HCT116 (cell line): ENCODE data around the gene PRKCA. TPM values are rescaled to one million over a fixed set of nuclear protein-coding genes. Genes with fewer than 3 reads are reported as not detected.

Experiments
- ATAC-seq: fragments of 200-7000 bp; cut with Tn5 transposase; 2 replicates; pipeline ENCODE4 v1.9.1; 2020; ENCODE audit warnings: mild to moderate bottlenecking, moderate library complexity
- BruUV-seq: library from RNA; stranded (reverse); fragments of 400-500 nt; replicated peaks from 2 replicates; lab custom pipeline; 2021; lab: Mats Ljungman, UMichigan
- CTCF ChIA-PET: fragments of 300-600 bp; sonication (Branson Sonifier 250); formaldehyde crosslinking; loops from one replicate; lab custom pipeline; 2021; ENCODE audit warnings: antibody characterized with exemption; lab: Charles Lee
- POLR2A ChIA-PET: fragments of 300-600, 350-600 bp; sonication (Branson Sonifier 250); formaldehyde crosslinking; loops from one replicate; lab custom pipeline; 2021; ENCODE audit warnings: antibody characterized with exemption; lab: Charles Lee
- RAD21 ChIA-PET, 2 experiments: fragments of 300-600 bp; sonication (Branson Sonifier 250); formaldehyde crosslinking; loops; one replicate each; lab custom pipeline; 2023; ENCODE audit warnings: low total read pairs in 2 of 2; ENCODE audit not compliant: uncharacterized antibody in 2 of 2, unreplicated experiment in 2 of 2, low non-redundant PET in 1 of 2; lab: Charles Lee
- DNase-seq: peaks from one replicate; pipeline ENCODE4 v3.0.0-alpha.2; 2010; ENCODE audit warnings: low read depth, low spot score
- H2AFZ ChIP-seq: fragments of 200-600 bp; shearing (Covaris generic), sonication (generic); 2 replicates; pipeline ENCODE4 v1.6.1; 2017; ENCODE audit warnings: low read depth, mixed run types, mixed read lengths, antibody characterized with exemption, low read length; ENCODE audit not compliant: poor library complexity, severe bottlenecking
- H3K27ac ChIP-seq: 2 replicates; pipeline ENCODE4 v1.5.1; 2012; ENCODE audit warnings: low read depth, low read length
- H3K27me3 ChIP-seq: fragments of 200-600 bp; sonication (generic); 2 replicates; pipeline ENCODE4 v1.6.1; 2016; ENCODE audit warnings: mixed run types, low read length, mixed read lengths; ENCODE audit not compliant: insufficient read depth
- H3K36me3 ChIP-seq, 2 experiments: fragments of 200-500 bp in 1 of 2; fragments of 200-600 bp in 1 of 2; sonication (Bioruptor generic) in 1 of 2; sonication (generic) in 1 of 2; 2 replicates each; pipeline versions ENCODE4 v1.5.1 to v1.6.1; 2014 to 2016; ENCODE audit warnings: low read length in 2 of 2, inconsistent platforms in 1 of 2, mixed read lengths in 1 of 2, mixed run types in 1 of 2; ENCODE audit not compliant: insufficient read depth in 2 of 2, control insufficient read depth in 1 of 2
- H3K4me1 ChIP-seq, 2 experiments: fragments of 200-600 bp in 1 of 2; sonication (generic) in 1 of 2; 2 replicates each; pipeline versions ENCODE4 v1.5.1 to v1.6.1; 2012 to 2017; ENCODE audit warnings: low read length in 2 of 2, inconsistent platforms in 1 of 2, mild to moderate bottlenecking in 1 of 2, mixed read lengths in 1 of 2, mixed run types in 1 of 2, moderate library complexity in 1 of 2; ENCODE audit not compliant: insufficient read depth in 2 of 2, control insufficient read depth in 1 of 2
- H3K4me2 ChIP-seq: fragments of 200-600 bp; sonication (generic); 2 replicates; pipeline ENCODE4 v1.6.1; 2017; ENCODE audit warnings: mixed run types, low read length, mixed read lengths
- H3K4me3 ChIP-seq, 2 experiments: fragments of 200-600 bp in 1 of 2; sonication (generic) in 1 of 2; replicated peaks in 1 of 2; 2 replicates each; pipeline ENCODE4 v1.5.1; 2011 to 2016; ENCODE audit warnings: low read length in 2 of 2, control low read depth in 1 of 2, low read depth in 1 of 2, mild to moderate bottlenecking in 1 of 2, mixed read lengths in 1 of 2, mixed run types in 1 of 2
- H3K79me2 ChIP-seq: fragments of 200-600 bp; sonication (generic); 2 replicates; pipeline ENCODE4 v1.6.1; 2017; ENCODE audit warnings: mild to moderate bottlenecking, mixed run types, low read length, moderate library complexity, mixed read lengths; ENCODE audit not compliant: insufficient read depth
- H3K9ac ChIP-seq: fragments of 200-600 bp; sonication (generic); 2 replicates; pipeline ENCODE4 v1.6.1; 2016; ENCODE audit warnings: low read length, mixed read lengths
- H3K9me2 ChIP-seq: fragments of 200-600 bp; sonication (generic), shearing (Covaris generic); 2 replicates; pipeline ENCODE4 v1.6.1; 2017; ENCODE audit warnings: mixed run types, mild to moderate bottlenecking, moderate library complexity; ENCODE audit not compliant: insufficient read depth
- H3K9me3 ChIP-seq, 2 experiments: fragments of 200-500 bp in 1 of 2; fragments of 200-600 bp in 1 of 2; sonication (Bioruptor generic) in 1 of 2; sonication (generic) in 1 of 2; 2 replicates each; pipeline ENCODE4 v1.6.1; 2014 to 2017; ENCODE audit warnings: low read length in 2 of 2, mixed read lengths in 2 of 2, inconsistent platforms in 1 of 2, low read depth in 1 of 2, mild to moderate bottlenecking in 1 of 2, mixed run types in 1 of 2, moderate library complexity in 1 of 2; ENCODE audit not compliant: control insufficient read depth in 1 of 2, insufficient read depth in 1 of 2
- H4K20me1 ChIP-seq: fragments of 200-600 bp; sonication (generic), shearing (Covaris generic); 2 replicates; pipeline ENCODE4 v1.6.1; 2017; ENCODE audit warnings: mixed run types, mild to moderate bottlenecking, moderate library complexity; ENCODE audit not compliant: insufficient read depth
- CBX3 ChIP-seq: IDR thresholded peaks from 2 replicates; pipeline ENCODE4 v1.6.1; 2012; ENCODE audit warnings: low read depth
- EGR1 ChIP-seq: IDR thresholded peaks from 2 replicates; pipeline ENCODE4 v1.6.1; 2012; ENCODE audit warnings: low read depth
- ELF1 ChIP-seq: IDR thresholded peaks from 2 replicates; pipeline ENCODE4 v1.6.1; 2012; ENCODE audit warnings: low read depth, borderline replicate concordance
- EZH2phosphoT487 ChIP-seq: fragments of 200-600 bp; IDR thresholded peaks from 2 replicates; pipeline ENCODE4 v1.6.1; 2018; ENCODE audit warnings: antibody characterized with exemption, borderline replicate concordance
- FOSL1 ChIP-seq: IDR thresholded peaks from 2 replicates; pipeline ENCODE4 v1.6.1; 2012; ENCODE audit warnings: low read depth
- JUND ChIP-seq: IDR thresholded peaks from 2 replicates; pipeline ENCODE4 v1.6.1; 2012
- POLR2A ChIP-seq: IDR thresholded peaks from 2 replicates; pipeline ENCODE4 v1.7.0; 2011; ENCODE audit warnings: borderline replicate concordance; ENCODE audit not compliant: insufficient read depth, insufficient read length; ENCODE audit errors: extremely low read depth
- POLR2AphosphoS5 ChIP-seq: IDR thresholded peaks from 2 replicates; pipeline ENCODE4 v1.6.1; 2011; ENCODE audit warnings: mild to moderate bottlenecking, low read depth, low read length, moderate library complexity
- RAD21 ChIP-seq: IDR thresholded peaks from 2 replicates; pipeline ENCODE4 v1.6.1; 2012; ENCODE audit warnings: low read depth, mild to moderate bottlenecking
- SIN3A ChIP-seq: IDR thresholded peaks from 2 replicates; pipeline ENCODE4 v1.6.1; 2012; ENCODE audit warnings: low read depth
- SRF ChIP-seq: IDR thresholded peaks from 2 replicates; pipeline ENCODE4 v1.6.1; 2012; ENCODE audit warnings: low read depth
- TCF7L2 ChIP-seq: IDR thresholded peaks from 2 replicates; pipeline ENCODE4 v1.7.0; 2011; ENCODE audit warnings: borderline replicate concordance, inconsistent platforms; ENCODE audit not compliant: insufficient read depth, insufficient read length; ENCODE audit errors: extremely low read depth
- ZFX ChIP-seq: fragments of 450-650 bp; IDR thresholded peaks from 2 replicates; pipeline ENCODE4 v1.6.1; 2017
- ZNF274 ChIP-seq: fragments of 200-500 bp; sonication (Bioruptor generic); IDR thresholded peaks from 2 replicates; pipeline ENCODE4 v1.6.1; 2014; ENCODE audit warnings: mild to moderate bottlenecking, low read depth, low read length, inconsistent platforms
- intact Hi-C: fragments of 100-400 bp; cut with micrococcal nuclease; formaldehyde crosslinking; loops from 2 replicates; pipeline ENCODE4 v1.10.0; 2022
- total RNA-seq: library from RNA; stranded (reverse); gene quantifications from one replicate; pipeline ENCODE4 v1.2.1, GENCODE V29; 2021; ENCODE audit not compliant: unreplicated experiment
- TF ChIP-seq, protein P1 (sequence below), 3 experiments: fragments of 200-600 bp in 1 of 3; sonication (generic) in 1 of 3; IDR thresholded peaks in 2 of 3; conservative IDR thresholded peaks in 1 of 3; 2 replicates each; pipeline ENCODE4 v1.5.1; 2012 to 2017; ENCODE audit warnings: low read depth in 2 of 3, low read length in 2 of 3, antibody characterized with exemption in 1 of 3, borderline replicate concordance in 1 of 3, control low read depth in 1 of 3, mild to moderate bottlenecking in 1 of 3, mixed read lengths in 1 of 3, mixed run types in 1 of 3, moderate library complexity in 1 of 3; ENCODE audit not compliant: insufficient read depth in 1 of 3
- TF ChIP-seq, protein P2 (sequence below): IDR thresholded peaks from 2 replicates; pipeline ENCODE4 v1.6.1; 2012; ENCODE audit warnings: low read depth
- TF ChIP-seq, protein P3 (sequence below): IDR thresholded peaks from 2 replicates; pipeline ENCODE4 v1.6.1; 2012

The PRKCA gene
- total RNA-seq, 1 experiment from 2014 or later = 18.8 TPM

DNA sequence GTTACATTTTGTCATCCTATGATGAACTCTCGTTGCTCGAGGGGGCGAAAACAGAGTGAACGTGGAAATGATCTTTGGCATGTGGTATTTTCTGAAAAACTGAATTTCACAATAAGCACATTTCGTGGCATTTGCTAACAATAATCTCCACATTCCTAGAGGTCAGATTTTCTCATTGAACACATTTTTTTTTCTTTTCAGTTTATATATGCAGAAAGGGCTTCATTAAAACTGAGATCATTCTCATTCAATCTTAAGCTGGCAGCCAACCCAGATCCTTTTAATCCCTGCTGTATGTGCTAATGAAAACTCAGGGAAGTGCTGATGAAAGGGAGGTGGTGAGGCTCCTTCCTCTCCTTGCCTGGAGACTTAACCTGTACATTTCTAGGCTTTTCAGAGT, 52.6 kb downstream of the PRKCA start:
- ChIA-PET POLR2A (no interaction called here), CTCF (no interaction called here), RAD21 (no interaction called here)
- no peak overlapping the region for H3K4me2 ChIP-seq
- H3K9me2 ChIP-seq = no peaks in the 10 kb centered on the region
- no peak overlapping the region for H2AFZ ChIP-seq
- no peaks in the 10 kb centered on the region for H4K20me1 ChIP-seq
- H3K79me2 ChIP-seq = no peaks in the 10 kb centered on the region
- intact Hi-C loops = no loop called here
- no peaks in the 10 kb centered on the region for H3K27me3 ChIP-seq
- no peak for ATAC-seq
- peaks cover 13 to 17% of the 10 kb centered on the region in 2 experiments for H3K4me1 ChIP-seq
- no peak overlapping the region for H3K27ac ChIP-seq
- BruUV-seq = no TSS peak
- TF ChIP-seq FOSL1 (no peak), SRF (no peak), CBX3 (no peak), ZFX (no peak), ZNF274 (no peak), RAD21 (no peak)
- no peak for DNase-seq
- H3K9ac ChIP-seq = no peak overlapping the region
- H3K4me3 ChIP-seq = no peak overlapping the region
- H3K36me3 ChIP-seq = no peaks in the 10 kb centered on the region
- H3K9me3 ChIP-seq = no peaks in the 10 kb centered on the region; a peak in 1 of 4 replicates

DNA sequence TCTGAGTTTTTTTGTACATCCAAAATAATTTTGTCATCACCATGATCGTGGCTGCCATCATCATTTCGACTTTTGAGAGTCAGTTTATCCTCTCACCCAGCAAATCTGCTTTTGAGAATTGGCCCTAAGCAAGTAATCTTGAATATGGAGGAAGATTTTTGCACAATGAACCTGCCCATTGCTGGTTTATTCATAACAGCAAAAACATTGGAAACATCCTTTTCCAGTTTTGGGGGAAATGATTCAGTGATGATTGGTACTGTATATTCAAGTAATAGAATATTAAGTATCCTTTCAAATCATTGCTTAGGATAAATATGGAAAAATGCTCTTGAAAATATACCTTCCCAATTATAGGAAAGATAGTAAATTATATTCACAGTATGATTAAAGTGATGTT, 53.1 kb downstream of the PRKCA start:
- H2AFZ ChIP-seq = no peak overlapping the region
- peaks cover 13 to 17% of the 10 kb centered on the region in 2 experiments for H3K4me1 ChIP-seq
- no peak overlapping the region for H3K4me2 ChIP-seq
- no peaks in the 10 kb centered on the region for H4K20me1 ChIP-seq
- H3K27ac ChIP-seq = no peak overlapping the region
- intact Hi-C loops = no loop called here
- RAD21 ChIA-PET = no interaction called here
- DNase-seq (no peak), ATAC-seq (no peak)
- CTCF ChIA-PET = no interaction called here
- no peaks in the 10 kb centered on the region for H3K27me3 ChIP-seq
- H3K9me3 ChIP-seq = no peaks in the 10 kb centered on the region; a peak in 1 of 4 replicates
- H3K36me3 ChIP-seq = no peaks in the 10 kb centered on the region
- H3K9me2 ChIP-seq = no peaks in the 10 kb centered on the region
- POLR2A ChIA-PET = no interaction called here
- no peaks in the 10 kb centered on the region for H3K79me2 ChIP-seq
- BruUV-seq = no TSS peak
- no peak overlapping the region for H3K9ac ChIP-seq
- no peak overlapping the region for H3K4me3 ChIP-seq
- TF ChIP-seq CBX3 (no peak), ELF1 (no peak), POLR2A (no peak), SIN3A (no peak), JUND (no peak), FOSL1 (no peak), EZH2phosphoT487 (no peak), SRF (no peak), ZFX (no peak), ZNF274 (no peak), TCF7L2 (no peak), EGR1 (no peak), POLR2AphosphoS5 (no peak)
- TF ChIP-seq, protein P1, sequence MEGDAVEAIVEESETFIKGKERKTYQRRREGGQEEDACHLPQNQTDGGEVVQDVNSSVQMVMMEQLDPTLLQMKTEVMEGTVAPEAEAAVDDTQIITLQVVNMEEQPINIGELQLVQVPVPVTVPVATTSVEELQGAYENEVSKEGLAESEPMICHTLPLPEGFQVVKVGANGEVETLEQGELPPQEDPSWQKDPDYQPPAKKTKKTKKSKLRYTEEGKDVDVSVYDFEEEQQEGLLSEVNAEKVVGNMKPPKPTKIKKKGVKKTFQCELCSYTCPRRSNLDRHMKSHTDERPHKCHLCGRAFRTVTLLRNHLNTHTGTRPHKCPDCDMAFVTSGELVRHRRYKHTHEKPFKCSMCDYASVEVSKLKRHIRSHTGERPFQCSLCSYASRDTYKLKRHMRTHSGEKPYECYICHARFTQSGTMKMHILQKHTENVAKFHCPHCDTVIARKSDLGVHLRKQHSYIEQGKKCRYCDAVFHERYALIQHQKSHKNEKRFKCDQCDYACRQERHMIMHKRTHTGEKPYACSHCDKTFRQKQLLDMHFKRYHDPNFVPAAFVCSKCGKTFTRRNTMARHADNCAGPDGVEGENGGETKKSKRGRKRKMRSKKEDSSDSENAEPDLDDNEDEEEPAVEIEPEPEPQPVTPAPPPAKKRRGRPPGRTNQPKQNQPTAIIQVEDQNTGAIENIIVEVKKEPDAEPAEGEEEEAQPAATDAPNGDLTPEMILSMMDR (IDR thresholded peaks at IDR 0.05 in 2 of 3, conservative IDR thresholded peaks at IDR 0.05 in 1 of 3; ENCODE audit: borderline replicate concordance in 1 of 3, insufficient read depth in 1 of 3, low read depth in 2 of 3, low read length in 2 of 3) = no peak
- TF ChIP-seq, protein P2, sequence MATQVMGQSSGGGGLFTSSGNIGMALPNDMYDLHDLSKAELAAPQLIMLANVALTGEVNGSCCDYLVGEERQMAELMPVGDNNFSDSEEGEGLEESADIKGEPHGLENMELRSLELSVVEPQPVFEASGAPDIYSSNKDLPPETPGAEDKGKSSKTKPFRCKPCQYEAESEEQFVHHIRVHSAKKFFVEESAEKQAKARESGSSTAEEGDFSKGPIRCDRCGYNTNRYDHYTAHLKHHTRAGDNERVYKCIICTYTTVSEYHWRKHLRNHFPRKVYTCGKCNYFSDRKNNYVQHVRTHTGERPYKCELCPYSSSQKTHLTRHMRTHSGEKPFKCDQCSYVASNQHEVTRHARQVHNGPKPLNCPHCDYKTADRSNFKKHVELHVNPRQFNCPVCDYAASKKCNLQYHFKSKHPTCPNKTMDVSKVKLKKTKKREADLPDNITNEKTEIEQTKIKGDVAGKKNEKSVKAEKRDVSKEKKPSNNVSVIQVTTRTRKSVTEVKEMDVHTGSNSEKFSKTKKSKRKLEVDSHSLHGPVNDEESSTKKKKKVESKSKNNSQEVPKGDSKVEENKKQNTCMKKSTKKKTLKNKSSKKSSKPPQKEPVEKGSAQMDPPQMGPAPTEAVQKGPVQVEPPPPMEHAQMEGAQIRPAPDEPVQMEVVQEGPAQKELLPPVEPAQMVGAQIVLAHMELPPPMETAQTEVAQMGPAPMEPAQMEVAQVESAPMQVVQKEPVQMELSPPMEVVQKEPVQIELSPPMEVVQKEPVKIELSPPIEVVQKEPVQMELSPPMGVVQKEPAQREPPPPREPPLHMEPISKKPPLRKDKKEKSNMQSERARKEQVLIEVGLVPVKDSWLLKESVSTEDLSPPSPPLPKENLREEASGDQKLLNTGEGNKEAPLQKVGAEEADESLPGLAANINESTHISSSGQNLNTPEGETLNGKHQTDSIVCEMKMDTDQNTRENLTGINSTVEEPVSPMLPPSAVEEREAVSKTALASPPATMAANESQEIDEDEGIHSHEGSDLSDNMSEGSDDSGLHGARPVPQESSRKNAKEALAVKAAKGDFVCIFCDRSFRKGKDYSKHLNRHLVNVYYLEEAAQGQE = no peak
- TF ChIP-seq, protein P3, sequence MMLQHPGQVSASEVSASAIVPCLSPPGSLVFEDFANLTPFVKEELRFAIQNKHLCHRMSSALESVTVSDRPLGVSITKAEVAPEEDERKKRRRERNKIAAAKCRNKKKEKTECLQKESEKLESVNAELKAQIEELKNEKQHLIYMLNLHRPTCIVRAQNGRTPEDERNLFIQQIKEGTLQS = no peak
